Measurements from ENCODE around the gene OR10P1.

- TF ChIP-seq CTCF (IDR thresholded peaks at IDR 0.05) (no peak), POLR2AphosphoS5 (IDR thresholded peaks at IDR 0.05; ENCODE audit: insufficient read depth in 1 of 2, low read depth in 1 of 2) (no peak)
These were observed 775 bp downstream of the OR10P1 start for GRCh38 chr12:55637467-55637866.

Measured in vagina (tissue), 2 donors.